Cortex of kidney (tissue), 1 donor: ENCODE measurements around the gene PCMT1.
"Not testable (repeated sequence)": the region's sequence is repeated elsewhere in the genome, so short reads cannot be mapped to it uniquely, and the experiment has no call there.

ENCODE experiments used
- DNase-seq: peaks from one replicate; lab custom pipeline; 2025; lab: John Stamatoyannopoulos, UW

The PCMT1 gene

DNA sequence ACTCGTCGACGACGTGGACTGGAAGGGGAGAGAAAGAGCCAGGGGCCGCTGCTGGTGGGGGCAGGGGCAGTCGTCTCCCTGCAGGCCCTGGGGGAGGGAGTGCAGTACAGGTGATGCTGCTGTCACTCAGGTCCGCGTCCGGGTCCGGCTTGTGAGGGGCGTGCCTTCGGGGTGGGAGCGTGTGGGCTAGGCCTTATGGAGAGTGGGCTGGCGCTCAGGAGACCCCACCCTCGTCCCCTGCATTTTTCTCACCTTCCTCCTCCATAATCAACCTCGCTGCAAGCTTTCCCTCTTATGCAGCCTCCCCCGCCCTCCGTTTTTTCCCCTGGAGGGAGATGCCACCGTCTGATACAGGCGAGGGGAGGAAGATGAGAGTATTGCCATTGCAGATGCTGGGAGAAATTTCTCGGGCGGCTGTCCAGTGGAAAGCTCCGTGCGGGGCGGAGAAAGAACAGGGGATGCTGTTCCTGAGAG is 632 bp downstream of the PCMT1 start:
- DNase-seq: no peak

DNA sequence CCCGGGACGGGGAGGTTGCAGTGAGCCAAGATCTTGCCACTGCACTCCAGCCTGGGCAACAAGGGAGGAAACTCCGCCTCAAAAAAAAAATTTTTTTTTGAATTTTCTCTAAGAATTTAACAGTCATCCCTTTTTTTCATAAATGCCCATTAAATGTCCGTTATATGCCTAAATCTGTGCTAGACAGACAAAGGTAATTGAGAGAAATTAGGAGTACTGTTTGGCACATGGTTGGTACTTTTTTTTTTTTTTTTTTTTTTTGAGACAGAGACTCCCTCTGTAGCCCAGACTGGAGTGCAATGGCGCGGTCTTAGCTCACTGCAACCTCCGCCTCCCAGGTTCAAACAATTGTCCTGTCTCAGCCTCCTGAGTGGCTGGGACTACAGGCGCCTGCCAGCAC is 1.7 kb downstream of the PCMT1 start:
- DNase-seq: no peak

DNA sequence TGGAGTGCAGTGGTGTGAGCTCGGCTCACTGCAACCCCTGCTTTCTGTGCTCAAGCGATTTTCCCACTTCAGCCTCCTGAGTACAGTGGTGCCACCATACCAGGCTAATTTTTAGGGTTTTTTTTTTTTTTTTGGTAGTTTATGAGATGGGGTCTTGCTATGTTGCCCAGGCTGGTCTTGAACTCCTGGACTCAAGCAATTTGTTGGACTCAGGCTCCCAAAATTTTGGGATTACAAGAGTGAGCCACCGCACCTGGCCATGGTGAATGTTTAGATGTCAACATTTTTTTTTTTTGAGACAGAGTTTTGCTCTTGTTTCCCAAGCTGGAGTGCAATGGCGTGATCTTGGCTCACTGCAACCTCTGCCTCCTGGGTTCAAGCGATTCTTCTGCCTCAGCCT is 2.4 kb downstream of the PCMT1 start:
- not testable (repeated sequence) for DNase-seq

DNA sequence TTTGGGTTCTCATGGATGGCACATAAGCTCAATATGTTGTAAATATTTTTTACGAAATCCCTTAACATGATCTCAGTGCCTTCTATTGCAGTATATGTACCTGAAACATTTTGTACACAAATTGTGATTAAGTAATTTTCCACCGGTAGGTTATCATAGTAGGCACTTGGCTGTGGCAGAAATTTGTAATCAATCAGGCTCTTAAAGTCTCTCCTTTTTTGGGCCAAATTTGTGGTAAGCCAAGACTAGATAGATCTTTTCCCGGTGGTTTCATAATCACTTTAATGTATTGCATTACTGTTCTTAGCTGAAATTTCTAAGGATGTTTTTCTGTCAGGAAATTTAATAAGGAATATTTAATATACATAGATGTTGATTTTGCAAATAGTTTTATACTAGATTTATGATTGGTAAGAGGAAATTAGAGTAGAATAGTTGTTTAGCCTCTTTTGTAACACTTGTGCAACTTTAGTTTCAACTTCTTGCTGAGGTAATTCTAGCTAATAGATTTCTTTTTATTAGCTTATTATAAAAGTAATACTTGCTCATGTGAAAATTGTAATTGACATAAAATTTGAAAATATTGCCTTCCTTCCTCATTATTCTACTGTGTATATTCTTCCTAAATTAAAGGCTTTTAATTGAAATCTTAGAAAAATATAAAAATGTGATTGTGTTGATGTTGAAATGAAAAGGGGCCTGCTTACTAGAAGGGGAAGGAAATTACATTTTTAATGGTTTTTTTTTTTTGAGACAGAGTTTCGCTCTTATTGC is 3.2 kb downstream of the PCMT1 start:
- DNase-seq: no peak

DNA sequence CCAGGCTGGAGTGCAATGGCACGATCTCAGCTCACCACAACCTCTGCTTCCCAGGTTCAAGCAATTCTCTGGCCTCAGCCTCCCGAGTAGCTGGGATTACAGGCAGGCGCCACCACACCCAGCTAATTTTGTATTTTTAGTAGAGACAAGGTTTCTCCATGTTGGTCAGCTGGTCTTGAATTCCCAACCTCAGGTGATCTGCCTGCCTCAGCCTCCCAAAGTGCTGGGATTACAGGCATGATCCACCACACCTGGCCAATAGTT is 3.8 kb downstream of the PCMT1 start:
- DNase-seq: not testable (repeated sequence)

DNA sequence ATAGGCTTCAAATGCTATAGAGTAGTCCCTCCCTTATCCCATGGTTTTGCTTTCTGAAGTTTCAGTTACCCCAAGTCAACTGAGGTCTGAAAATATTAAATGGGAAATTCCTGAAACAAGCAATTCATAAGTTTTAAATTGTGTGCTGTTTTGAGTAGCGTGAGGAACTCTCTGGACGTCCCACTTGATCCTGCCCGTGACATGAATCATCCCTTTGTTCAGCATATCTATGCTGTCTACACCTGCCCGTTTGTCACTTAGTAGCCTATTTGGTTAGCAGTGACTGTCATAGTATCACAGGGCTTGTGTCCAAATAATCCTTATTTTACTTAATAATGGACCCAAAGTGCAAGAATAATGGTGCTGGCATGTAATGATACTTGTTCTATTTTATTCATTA is 5.0 kb downstream of the PCMT1 start:
- no peak for DNase-seq

DNA sequence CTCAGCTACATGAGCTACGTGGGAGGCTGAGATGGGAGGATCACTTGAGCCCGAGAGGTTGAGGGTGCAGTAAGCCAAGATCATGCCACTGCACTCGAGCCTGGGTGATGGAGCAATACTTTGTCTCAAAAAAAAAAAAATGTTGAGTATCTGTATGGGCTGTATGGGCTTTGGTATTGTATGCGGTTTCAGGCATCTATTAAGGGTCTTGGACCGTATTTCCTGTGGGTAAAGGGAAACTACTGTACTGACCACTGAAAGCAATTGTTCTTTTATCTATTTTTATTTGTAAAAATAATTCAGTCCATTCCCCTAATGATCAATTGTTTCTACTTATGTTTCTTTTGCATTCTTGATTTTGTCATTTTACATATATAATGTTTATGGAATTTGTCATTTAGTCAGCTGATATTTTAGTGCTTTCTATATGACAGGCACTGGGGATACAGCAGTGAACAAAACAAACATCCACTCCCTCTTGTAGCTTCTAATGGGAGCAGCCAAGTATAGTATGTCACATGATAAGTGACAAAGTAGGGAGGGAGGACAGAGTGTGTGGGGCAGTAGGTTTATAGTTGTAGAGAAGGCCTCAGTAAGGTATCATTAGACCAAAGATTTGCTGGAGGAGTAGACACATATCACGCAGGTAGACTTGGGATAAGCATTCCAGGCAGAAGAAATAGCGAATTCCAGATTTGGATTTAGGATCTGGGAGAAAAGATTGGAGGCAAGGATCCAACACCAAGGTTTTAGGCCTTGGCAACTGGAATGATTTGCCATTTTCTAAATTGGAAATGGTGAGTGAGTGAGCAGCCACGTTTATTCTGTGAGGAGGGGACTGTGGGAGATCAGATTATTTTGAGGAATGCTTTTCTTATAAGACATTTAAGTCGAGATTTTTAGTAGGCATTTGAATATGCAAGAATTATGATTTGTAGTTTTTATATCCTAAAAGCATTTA is 6.0 kb downstream of the PCMT1 start:
- DNase-seq: no peak

DNA sequence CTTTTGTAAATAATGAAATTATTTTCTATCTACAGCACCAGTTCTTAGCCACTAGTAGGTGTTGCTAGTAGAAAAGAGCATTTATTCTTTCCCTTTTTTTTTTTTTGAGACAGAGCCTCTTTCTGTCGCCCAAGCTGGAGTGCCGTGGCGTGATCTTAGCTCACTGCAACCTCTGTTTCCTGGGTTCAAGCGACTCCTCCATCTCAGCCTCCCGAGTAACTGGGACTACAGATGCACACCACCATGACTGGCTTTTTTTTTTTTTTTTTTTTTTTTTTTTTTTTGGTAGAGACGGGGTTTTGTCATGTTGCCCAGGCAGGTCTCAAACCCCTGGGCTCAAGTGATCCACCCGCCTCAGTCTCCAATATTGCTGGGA is 6.7 kb downstream of the PCMT1 start:
- no peak for DNase-seq

DNA sequence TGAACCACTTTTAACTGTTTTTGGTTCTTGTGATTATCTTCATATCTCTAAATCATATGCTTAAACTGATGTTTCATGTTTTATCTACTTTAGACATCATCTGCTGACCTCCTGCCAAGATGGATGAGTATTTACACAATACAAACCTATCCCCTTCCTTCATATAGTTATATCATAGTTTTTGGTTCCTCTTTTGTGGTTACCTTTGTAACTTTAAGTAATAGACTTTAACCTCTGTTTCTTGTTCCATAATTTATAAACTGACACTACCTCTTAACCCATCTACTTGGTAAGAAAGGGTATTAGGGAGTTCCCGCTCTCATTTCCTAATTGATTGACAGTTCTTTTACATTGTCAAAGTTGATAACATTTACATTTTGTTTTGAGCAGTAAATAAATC is 11.9 kb downstream of the PCMT1 start:
- no peak for DNase-seq

DNA sequence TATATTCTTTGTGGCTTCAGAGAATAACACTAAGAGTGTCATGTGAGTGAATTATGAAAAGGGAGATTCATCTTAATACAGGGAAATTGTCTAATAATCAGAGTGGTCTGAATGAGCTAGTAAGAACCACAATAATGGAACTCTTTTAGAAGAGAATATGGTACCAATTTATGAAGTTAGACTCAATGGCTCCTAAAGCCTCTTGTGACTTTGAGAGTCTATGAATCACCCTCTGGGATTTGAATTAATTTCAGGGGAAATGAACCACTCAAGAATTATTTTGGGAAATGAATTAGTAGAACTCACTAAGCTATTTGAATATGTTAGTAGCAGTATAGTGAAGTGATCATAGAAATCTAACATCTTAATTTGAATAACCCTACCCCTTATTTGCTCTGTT is 14.3 kb downstream of the PCMT1 start:
- DNase-seq: no peak

DNA sequence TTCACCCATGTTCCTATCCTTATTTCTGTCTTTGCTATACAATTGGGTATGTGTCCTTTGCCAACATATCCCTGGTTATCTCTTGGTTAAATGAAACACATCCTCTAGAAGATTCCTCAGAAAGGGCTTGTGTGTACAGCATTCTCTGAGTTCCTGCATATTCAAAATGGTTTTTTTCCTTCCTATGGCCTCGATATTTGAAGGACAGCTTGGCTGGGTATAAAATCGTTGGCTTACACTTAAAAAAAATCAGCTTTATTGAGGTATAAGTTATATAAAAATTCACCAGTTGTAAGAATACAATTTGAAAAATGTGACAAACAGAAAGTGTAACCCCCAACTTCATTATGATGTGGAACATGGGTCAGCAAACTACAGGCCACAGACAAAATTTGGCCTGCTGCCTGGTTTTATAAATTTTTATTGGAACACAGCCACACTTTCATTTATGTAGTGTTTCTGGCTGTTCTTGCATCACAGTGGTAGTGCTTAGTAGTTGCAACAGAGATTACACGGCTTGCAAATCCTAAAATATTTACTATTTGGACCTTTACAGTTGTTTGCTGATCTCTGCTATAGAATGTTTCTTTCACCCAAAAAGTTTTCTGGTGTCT is 16.7 kb downstream of the PCMT1 start:
- DNase-seq: no peak

DNA sequence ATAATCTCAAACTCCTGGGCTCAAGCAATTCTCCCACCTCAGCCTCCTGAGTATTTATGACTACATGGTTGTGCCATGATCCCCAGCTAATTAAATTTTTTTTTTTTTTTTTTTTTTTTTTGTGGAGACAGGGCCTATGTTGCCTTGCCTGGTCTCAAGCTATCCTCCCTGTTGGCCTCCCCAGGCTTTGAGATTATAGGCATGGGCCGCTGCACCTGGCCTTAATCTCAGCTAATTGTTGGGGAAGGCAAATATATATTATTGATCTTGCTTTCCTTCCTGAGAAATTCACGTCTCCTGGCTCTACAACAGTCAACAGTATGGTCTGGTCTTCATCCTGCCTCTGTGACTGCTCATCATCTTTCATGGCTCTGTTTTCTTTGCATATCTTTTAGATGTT is 20.1 kb downstream of the PCMT1 start:
- DNase-seq: no peak

DNA sequence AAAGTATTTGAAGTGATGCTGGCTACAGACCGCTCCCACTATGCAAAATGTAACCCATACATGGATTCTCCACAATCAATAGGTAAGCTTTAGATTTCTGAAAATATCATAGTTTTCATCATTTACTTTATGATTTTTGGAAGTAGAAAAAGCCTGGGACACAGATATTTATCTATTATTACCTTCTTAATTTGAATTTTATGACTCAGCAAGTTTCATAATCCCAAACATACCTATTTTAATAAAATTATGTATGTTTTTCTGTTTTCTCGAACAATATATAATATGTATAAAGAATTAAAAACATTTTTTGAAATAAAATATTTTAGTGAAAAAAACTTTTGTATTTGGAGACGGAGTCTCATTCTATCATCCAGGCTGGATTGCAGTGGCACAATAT is 21.6 kb downstream of the PCMT1 start:
- no peak for DNase-seq

DNA sequence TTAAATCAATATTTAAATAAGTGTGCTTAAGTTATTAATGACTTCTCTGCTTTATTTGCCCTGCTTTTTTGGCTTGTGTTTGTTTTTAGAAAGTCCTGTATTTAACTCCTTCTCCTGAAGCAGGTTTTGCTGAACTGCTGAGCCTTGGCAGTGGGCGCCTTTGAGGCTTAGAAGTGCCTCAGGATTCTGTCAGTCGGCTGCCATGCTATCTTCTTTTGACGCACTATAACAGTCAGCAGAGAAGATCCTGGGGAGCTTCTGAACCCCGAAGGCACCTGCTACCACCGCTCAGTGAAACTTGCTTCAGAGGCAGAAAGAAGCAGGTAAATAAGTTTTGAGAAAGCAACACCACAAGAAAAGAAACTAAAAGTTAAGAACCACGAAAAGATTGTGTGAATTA is 22.4 kb downstream of the PCMT1 start:
- DNase-seq: no peak

DNA sequence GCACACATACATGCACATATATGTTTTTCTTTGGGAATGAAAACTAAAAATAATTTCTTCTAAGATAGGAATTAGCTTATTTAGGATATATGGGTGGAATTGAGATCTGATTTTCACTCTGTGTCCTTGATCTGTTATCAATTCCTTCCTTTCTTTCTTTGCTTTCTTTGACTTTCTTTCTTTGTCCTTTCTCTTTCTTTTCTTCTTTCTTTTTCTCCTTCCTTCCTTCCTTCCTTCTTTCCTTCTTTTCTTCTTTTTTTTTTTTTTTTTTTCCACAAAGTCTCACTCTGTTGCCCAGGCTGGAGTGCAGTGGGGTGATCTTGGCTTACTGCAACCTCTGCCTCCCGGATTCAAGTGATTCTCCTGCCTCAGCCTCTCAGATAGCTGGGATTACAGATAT is 28.1 kb downstream of the PCMT1 start:
- DNase-seq: no peak

DNA sequence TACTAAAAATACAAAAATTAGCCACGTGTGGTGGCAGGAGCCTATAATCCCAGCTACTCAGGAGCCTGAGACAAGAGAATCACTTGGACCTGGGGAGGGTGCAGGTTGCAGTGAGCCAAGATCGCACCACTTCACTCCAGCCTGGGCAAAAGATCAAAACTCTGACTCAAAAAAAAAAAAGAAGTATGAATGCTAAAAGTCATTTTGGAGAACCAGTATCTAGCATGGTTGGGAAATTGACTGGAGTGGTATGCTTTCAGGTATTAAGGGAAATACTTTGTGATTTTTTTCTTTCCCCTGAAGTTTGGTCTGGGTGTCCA is 30.1 kb downstream of the PCMT1 start:
- no peak for DNase-seq

DNA sequence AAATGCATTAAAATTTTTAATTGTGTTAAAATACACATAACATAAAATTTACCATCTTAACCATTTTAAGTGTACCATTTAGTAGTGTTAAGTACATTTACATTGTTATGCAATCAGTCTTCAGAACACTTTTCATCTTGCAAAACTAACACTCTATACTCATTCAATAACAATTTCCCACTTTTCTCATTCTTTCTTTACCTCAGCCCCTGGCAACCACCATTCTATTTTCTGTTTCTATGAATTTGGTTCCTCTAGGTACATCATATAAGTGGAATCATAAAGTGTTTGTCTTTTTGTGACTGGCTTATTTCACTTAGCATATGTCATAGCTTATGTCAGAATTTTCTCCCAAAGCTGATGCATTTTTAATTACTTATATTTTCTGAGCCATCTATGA is 32.2 kb downstream of the PCMT1 start:
- DNase-seq: no peak

DNA sequence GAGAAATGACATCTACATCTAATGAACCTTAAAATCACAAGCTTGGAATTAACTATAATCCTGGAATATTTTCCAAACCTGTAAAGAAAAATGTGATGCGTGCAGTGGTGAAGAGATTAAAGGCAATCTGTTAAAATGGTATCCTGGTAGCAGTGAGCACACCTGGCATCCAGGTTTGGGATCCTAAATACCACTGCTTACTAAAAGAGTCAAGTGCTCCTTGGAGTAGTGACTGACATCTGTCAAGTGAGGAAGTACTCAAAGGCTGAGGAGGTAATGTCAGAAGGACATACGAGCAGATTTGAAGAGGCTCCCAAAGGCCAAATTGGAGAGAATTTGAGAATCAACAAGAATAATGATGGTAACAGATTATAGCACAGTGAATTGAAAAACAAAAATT is 32.8 kb downstream of the PCMT1 start:
- DNase-seq: no peak

DNA sequence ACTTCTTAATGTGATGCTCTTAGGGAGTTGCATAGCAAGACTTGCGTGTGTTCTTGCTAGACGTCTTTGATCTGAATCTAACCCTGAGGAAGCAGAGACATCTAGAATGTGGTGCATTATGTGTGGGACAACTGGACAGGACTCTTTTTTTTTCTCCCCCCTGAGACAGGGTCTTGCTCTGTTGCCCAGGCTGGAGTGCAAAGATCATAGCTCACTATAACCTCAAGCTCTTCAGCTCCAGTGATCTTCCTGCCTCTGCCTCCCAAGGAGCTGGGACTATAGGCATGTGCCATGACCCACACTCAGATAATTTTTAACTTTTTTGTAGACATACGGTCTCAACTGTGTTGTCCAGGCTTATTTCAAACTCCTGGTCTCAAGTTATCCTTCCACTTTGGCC is 34.0 kb downstream of the PCMT1 start:
- DNase-seq: no peak

DNA sequence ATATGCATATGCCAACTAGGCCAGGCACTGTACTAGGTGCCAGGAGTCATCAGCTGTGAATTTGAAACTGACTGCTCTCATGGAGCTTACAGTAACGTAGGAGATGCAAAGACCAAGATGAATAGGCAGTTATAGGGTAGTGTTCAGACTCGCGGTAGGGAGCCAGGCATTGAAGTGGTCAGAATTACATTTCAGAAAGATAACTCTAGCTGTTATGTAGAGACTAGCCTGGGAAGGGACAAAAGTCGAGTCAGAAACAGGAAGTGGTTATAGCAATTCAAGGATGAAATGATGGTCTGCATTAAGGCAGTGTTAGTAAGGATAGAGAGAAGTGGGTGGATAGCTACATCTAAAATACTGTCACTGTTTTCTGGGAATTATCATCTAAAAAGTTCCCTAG is 56.6 kb downstream of the PCMT1 start:
- DNase-seq: no peak

DNA sequence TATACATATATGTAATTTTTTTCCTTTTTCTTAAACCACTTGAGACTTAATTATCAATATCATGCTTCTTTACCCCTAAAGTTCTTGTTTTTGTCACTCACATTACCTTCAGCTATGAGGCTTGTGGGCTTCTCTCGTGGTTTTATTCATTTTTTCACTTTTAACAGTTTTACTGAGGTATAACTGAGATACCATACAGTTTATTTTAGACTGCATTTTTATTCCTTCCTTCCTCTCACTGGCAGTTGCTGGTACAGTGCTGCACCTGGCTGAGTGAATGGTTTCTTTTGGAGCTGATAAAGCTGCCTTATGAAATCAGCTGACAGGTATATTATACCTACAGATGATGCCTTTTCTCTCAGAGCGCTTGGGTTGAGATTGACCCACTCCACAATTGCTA is 60.3 kb downstream of the PCMT1 start:
- no peak for DNase-seq

DNA sequence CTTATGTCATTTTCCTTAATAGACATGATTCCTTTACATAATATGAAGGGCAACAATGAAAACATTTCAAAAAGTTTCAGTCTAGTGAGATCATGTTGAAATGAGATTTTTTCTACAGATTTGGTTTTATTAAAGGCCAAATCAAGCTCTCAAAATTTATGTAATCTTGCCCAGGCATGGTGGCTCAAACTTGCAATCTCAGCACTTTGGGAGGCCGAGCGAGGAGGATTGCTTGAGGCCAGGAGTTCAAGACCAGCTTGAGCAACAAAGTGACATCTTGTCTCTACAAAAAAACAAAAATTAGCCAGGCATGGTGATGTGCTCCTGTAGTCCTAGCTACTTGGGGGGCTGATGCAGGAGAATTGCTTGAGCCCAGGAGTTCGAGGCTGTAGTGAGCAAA is 63.8 kb downstream of the PCMT1 start:
- no peak for DNase-seq

DNA sequence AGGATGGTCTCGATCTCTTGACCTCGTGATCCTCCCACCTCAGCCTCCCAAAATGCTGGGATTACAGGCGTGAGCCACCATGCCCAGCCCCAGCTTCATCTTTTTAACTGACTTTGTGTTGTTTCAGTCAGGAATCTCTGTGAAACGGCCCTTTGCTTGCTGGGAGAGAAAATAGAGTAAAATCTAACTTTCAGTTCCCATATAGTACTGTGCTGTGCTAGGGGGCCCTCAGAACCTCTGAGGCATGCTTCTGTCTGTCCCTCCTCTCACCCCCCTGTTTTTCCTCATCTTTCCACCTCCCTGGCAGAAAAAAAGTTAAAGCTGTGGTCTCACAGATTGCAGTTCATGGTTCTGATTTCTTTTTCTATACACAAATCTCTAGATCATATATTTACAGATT is 66.2 kb downstream of the PCMT1 start:
- no peak for DNase-seq
